ENCODE measurements around the gene CPTP.
A peak's percentile ranks its signal among the peaks of the same experiment; 100 is the strongest.

Gene CPTP

DNA sequence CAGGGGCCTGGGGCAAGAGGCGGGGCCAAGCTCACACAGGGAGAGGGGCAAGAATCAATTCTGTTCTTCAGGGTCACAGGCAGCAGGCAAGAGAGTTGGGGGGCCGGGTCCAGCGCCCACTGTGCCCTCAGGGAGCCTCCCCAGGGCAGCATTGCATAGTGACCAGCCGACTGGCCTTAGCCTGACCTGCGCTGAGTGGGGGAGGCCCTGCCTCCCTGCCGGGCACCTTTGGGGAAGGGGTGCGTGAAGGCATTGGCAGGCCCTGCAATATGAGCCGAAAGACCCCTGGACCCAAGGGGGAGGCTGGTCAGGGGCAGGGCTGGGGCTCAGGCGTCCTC lies 32.2 kb upstream of the CPTP start:
- no peak for DNase-seq (ENCODE audit: low read depth in 2 of 2)

DNA sequence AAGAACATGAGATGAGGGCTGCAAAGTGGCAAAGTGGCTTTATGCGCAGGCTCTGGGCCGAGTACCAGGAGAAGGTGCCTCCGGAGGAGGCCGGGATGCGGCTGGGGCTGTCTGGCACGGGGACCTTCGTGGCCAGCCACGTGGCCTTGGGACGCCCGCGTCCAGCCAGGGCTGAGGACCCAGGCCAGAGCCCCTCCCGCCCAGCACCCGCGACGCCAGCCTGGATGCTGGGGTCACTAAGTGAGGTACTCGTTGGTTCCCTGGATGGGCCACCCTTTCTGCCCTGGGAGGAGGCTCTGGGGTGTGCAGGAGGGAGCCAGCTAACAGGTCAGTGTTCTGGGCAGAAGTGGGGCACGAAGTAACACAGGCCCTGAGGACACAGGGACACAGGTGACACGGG lies 31.8 kb upstream of the CPTP start:
- DNase-seq (ENCODE audit: low read depth in 2 of 2) = no peak

DNA sequence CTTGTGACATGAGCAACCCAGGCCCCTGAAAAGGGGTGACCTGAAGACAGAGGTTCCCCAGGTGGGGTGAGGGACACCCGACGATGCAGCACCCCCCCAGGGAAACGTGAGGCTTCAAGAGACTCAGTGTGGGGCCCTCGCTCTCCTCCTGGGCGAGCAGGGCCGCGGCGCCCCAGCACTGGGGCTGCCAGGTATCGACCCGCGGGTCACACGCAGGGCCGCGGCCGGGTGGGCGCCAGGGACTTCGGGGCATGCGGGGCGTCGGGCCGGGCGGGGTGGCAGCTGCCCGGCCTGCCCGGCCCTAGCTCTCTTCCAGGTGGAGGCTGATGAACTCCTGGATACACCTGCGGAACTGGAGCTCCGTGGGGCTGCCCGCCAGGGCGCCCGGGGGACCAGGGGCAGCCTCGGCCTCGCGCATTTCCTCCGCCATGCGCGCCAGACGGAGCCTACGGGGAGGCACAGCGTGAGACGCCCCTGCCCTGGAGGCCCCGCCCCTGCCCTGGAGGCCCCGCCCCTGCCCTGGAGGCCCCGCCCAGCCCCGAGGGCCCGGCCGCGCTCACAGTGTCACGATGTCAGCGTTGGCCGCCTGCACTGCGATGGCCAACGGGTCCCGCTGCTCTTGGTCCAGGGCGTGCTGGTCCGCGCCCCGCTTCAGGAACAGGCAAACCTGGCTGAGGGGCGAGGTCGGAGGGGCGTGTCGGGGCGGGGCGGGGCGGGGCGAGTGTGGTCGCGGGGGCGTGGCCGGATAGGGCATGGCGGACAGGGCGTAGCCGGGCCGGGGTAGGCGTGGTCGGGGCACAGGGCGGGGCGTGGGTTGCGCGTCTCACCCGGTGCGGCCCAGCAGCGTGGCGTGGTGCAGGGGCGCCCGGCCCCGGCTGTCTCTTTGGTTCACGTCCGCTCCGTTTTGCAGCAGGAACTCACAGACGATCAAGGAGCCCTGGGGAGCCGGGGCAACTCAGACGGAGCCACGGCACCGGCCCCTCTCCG lies 31.0 kb upstream of the CPTP start:
- no peak for DNase-seq (ENCODE audit: low read depth in 2 of 2)

DNA sequence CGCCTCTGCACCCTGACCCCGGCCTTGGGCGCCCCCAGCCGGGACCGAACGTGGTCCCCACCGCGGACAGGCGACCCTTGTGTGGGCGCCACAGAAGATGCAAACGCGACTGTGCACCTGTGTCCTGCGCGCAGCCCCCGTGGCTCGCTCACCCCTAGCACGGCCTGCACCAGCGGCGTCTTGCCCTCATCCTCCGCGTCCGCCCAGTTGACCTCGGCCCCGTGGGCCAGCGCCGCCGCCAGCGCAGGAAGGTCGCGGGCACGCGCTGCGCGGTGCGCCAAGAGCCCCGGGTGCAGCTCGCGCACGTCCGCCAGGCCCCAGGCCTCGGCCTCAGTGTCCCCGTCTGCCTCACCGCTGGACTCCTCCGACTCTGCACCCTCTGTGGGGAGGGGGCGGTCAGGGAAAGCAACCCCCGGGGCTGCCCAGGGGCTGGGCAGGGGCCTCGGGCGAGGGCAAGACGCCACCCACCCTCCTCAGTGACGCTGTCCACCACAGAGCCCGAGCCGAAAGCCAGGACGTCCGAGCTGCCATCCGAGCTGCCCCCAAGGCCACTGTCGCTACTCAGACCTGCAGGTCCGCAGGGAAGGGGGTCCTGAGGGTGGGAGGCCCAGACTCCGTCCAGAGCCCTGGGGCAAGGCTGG lies 30.2 kb upstream of the CPTP start:
- DNase-seq (ENCODE audit: low read depth in 2 of 2) = no peak

DNA sequence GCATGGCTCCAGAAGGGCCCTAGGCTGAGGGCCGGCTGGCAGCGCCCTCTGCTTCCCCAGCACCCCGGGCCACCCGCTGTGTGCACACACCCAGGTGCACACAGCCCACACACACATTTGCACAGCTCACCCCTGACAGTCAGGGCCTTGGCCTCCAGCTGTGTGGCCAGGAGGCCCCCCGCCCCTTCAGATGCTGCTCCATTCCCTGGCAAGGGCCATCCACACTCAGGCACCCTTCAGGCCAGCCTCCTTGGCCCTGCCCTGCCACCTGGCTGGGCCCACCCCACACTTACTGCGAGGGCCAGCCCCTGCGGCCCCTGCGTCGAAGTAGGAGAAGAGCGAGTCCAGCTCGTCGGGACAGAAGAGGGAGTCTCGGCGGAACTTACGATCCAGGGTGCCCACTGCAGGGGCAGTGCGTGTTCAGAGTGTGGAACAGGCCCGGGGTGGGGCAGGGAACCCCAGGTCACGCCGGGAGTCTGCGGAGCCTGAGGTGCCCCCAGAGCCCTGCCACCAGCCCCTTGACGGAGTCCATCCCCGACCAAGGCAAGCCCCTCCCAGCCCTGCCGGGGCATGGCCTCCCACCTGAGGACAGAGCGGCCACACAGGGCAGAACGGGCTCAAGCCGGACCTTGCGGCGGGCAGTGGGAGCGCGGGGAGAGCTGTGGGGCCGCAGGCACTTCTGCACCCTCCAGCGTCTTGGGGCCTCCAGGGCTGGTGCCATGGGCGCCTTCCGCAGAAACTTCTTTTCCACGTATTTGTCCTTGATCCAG lies 29.3 kb upstream of the CPTP start:
- DNase-seq (ENCODE audit: low read depth in 2 of 2) = no peak

DNA sequence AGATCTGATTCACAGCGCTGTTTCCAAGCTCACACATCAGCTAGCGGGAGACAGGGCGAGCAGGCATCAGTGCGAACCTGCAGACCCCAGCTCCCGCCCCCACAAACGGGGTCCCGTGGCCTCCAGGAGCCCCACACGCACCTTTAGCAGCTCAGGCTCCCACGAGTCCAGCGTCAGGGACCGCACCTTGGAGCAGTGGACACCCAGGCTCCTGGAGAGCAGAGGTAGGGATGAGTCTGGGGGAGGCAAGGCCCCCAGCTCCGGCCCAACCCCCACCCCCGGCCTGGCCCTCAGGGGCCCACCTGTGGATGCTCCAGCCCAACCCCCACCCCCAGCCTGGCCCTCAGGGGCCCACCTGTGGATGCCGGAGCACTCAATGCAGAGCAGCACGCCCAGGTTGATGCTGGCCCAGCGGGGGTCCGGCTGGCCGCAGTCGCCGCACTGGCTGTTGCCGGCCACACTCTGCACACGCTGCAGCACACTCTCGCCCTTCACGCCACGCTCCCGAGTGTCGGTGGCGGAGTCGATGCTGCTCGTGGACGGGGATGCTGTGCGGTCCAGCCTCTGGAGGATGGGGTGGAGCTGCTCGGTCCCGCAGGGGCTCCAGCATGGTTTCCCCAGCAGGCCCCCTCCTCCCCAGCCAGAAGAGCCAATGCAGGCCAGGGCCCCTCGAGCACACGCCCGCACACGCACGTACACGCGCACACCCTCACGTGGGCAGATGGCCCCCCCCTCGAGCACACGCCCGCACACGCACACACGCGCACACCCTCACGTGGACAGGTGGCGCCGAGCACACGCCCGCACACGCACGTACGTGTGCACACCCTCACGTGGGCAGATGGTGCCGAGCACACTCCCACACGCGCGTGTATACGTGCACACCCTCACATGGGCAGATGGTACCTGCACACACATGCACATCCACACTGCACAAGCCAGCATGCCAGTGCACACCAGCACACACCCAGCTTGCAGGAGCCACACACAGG lies 28.2 kb upstream of the CPTP start:
- no peak for DNase-seq (ENCODE audit: low read depth in 2 of 2)

DNA sequence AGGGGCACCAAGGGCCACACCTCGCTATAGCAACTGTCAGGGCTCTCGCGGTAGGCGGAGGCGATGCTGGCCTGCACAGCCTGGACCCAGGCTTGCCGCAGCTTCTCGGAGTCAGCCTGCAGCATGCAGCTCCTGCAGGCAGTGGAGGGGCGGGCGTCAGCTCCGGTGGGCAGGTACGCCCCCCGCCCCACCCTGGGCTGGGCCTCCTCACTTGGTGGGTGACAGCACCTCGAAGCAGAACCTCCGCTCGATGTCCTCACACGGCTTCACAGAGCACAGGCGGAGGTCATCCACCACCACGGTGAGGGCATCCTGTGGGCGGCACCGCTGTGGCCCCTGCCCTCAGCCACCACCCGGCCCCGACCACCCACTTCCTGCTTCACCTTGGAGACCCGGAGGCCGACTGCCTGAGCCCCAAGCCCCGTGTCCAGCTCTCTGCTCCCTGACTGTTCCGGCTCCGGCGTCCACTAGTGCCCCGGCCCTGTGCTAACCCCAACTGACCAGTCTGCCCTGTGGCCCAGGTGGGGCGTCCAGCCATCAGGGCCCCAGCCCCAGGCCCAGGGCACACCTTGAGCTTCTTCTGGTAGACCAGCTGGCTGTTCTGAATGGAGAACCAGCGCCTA lies 26.7 kb upstream of the CPTP start:
- DNase-seq (ENCODE audit: low read depth in 2 of 2) = no peak

DNA sequence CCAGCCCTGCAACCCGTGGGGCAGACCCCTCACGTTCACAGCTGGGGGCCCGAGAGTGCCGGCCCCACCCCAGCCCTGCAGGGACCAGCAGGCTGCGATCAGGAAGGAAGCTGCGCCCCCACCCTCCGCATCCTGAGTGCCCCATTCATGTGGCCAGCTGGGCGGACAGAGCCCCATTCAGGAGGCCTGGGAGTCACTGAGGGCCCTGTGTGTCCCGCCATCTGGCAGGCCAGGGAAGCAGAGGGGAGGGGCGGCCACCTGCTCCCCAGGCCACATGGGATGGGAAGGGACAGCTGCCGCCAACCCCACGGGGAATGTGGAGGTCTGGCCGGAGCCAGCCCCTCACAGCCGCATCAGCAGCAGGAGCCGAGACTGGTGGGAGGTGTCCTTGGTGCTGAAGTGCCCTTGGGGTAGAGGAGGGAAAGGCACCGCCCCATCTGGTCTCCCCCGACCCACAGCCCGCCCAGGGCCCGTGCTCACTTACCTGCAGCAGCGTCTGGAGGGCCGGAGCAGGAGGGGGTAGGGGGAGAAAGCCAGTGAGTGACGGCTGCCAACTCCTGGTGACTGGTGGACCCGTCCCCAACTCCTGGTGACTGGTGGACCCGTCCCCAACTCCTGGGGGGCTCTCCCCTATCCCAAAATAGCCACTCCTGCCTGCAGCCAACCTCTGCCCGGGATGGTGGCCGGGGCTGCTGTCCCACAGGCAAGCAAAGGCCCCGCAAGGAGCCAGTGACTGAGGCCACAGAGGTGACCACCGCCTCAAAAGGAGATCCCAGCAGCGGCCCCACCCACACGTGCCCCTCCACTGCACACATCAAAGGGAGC lies 25.5 kb upstream of the CPTP start:
- DNase-seq (ENCODE audit: low read depth in 2 of 2) = no peak

DNA sequence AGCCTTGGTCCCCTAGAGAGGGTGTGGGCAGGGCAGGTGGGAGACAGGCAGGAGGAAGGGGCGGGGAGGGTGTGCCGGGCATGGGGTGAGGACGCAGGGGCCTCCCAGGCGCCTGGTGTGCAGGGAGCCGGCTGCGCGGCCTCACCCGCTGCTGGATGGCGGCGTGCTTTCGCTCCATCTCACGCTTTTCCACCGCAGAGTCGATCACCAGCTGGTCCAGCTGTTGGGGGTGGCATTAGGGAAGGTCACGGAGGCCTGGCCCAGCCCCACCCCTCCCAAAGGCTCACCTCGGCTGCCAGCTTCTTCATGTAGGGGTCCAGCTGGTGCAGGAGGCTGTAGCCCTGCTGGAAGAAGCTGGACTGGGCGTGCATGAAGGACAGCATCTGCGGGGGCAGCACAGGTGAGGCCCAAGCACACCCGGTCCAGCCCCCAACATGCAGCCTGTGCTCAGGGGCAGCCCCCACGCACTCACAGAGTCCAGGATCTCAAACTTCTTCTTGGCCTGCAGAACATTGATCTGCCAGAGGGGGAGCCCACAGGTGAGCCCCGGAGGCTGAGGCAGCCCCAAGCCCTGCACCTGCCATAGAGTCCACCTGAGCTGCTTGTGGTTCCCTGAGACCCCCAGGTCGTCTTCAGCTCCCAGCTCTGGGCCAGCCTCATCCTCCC lies 24.8 kb upstream of the CPTP start:
- no peak for DNase-seq (ENCODE audit: low read depth in 2 of 2)

DNA sequence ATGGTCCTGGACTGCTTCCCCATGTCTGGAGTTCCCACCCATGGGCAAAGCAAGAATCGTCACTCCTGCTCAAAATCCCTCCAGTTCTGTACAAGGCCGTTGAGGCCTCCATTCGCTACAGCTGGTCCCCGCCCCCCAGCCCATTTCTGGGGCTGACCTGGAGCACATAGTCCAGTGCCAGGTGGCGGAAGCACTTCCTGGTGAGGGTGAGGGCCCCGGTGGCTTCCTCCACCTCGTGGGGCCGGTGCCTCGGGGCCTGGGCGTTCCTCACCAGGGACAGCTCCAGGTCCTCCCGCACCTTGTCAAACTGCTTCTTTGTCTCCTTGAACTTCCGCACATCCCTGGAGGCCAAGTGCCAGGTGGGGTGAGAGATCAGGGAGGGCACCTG lies 24.3 kb upstream of the CPTP start:
- no peak for DNase-seq (ENCODE audit: low read depth in 2 of 2)

DNA sequence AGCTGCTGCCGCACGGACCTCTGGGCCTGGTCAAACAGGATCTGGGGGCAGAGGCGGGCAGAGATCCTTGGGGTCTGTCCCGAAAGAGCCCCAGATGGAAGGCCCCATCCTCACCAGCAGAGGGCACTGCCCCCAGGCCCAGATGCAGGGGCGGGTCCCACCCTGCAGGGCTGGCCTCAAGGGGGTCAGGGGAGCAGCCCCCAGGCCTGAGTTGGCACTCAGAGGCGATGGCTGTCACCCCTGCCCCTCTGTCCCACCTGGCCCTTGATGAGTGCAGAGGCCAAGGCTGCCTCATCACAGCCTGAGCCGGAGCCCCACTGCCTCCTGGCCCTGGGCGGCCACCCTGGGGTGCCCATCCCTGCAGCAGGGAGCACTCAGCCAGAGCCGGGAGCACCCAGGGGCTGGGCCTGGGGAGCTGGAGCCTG lies 22.6 kb upstream of the CPTP start:
- DNase-seq (ENCODE audit: low read depth in 2 of 2) = no peak

DNA sequence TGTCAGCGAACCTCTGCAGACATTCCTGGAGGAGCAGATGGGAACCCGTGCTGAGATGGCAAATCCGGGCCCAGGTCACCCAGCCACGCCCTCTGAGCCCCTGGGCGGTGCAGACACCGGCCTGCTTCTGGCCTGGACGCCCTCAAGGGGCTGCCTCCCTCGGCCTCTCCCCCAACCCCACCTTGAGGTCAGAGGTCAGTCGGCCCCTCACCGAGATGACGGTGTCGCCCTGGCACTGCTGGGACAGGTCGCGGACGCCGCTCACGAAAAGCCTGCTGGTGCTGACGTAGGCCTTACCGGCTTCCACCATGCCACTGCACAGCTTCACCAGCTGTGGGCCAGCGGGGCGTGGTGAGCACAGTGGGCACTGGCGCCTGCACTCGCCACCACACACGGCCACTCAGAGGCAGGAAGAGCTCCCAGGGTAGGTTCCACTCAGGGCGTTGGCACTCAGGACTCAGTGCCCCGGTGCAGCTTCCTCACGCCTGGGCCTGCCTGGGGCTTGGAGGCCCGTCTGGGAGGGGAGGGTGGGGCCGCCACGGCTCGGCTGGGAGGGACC lies 21.6 kb upstream of the CPTP start:
- no peak for DNase-seq (ENCODE audit: low read depth in 2 of 2)

DNA sequence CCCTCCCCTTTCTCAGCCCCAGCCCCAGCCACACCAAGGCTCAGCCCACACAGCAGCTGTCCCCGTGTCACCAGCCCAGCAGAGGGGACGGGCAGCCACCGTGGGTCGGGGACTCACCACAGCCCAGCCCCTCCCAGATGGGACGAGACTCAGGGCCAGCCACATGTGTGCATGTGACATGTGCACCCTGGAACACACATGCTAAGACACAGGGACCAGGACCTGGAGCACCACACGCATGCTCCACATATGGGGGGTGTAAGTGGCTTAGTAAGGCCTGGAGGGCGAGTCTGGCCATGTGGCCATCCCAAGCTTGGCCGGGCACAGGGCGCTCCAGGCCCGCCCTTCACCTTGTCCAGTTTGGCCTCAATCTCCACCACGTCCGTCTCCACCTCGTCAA lies 20.9 kb upstream of the CPTP start:
- no peak for DNase-seq (ENCODE audit: low read depth in 2 of 2)

DNA sequence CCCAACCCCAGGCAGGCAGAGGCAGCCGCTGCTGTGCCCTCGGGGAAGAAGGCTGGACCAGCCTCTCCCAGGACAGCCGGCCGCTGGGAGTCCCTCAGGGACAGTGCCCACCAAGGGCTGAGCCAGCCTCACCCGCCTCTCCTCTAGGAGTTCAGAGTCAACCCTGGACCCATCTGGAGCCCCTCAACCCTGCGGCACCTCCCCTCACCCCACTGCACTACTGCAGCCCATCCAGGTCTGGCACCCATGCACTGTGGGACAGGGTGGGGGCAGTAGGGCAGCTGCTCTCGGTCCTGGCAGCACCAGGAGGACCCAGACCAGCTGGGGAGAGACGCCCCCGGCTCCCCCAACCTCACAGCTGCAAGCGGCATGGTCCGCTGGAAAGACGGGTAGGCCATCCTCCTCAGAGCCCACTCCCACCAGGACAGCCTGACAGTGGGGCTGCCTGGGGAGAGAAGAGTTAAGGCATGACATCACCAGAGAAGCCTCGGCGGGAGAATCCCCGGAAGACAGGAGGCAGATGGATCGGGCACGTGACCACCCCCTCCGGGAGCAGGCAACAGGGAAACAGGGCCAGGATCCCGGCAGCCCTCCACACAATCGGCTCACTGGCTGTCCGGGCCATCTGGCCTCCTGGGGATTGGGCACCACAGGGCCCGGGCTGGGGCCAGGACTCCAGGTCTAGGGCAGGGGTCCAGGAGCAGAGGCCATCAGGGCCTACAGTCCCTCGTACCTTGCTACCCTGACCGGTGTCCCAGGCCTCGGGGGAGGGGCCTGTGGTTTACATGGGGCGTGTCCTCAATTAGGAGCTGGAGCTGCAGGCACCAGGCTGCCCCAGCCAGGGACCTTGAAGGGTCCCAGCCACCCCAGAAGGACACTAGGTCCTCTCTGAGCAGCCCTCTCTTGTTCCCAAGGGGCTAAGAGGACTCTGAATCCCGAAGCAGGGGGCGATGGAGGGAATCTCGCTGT lies 20.0 kb upstream of the CPTP start:
- no peak for DNase-seq (ENCODE audit: low read depth in 2 of 2)

DNA sequence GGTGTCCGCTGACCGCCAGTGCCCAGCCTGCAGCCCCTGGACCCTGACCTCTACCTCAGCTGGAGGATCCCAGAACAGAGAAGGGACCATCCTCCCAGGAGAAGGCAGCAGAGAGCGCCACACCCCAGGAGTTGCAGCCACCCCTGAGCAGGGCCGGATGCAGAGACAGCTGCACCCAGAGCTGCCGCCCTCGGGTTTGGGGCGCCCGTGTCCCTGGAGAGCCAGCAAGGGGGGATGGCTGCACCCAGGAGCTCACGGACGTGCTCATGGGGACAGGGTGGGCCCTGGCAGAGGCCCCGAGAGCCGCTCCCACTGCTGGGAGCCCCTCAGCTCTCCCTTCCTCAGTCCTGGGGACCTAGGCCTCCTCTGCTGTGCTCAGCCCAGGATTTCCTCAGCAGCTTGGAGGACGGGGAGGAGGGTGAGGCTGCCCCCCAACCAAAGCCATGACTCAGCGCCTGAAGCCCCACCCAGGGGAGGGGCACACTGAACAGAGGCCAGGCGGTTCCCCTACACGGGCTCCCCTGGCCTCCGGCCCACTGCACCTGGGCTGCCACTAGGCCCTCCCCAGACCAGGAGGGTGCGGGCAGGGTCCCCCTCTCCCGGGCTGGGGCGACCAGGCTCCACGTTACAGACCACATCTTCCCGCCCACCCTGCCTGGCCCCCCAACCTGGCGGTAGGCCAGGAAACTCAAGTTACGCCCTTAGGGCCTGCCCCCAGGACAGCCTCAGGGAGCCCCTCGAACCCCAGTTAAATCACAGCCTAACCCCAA lies 19.1 kb upstream of the CPTP start:
- DNase-seq (ENCODE audit: low read depth in 2 of 2) = peak in 1 of 2 donors; percentile 56

DNA sequence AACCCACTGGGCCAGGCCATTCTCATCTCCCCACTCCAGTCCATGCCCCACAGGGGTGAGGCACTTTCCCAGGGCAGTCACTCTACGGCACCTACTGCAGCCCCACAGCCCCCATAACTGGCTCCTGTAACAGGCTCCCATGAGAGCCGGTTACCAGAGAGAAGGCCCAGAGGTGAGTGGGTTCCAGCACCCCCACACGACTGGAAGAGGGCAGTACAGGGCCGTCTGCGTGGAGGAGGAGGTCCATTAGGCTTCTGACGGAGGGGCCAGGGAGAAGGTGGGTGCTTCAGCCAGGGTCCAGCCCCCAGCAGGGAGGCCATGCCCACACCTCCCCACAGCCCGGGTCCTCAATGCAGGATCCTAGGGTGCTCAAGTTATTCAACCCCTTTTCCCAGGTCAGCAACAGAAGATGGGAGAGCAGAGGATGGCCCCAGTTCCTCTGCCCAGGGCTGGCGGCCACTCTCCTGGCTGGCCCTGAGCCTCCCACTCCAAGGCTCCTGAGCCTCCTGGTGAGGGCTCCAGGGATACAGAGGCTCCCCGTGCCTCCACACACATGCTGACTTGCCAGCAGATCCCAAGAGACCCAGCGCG lies 18.4 kb upstream of the CPTP start:
- DNase-seq (ENCODE audit: low read depth in 2 of 2) = no peak

Measured in stimulated activated CD4-positive, alpha-beta T cell treated with anti-CD3 and anti-CD28 coated beads, Interleukin-15, amount 100 ng/mL, for 48 hours (primary cell).